Fibroblast of skin of scalp (primary cell): ENCODE measurements around the gene CDCA8. TPM values are rescaled to one million over a fixed set of nuclear protein-coding genes. Genes with fewer than 3 reads are reported as not detected.
A peak's percentile ranks its signal among the peaks of the same experiment; 100 is the strongest.

Source experiments
- DNase-seq: peaks from one replicate; pipeline ENCODE4 v3.0.0-alpha.2; 2013
- polyA plus RNA-seq, 2 experiments: library from polyadenylated mRNA; unstranded; fragments of 120-200 nt; gene quantifications; one replicate each; pipeline ENCODE4 v1.2.1, GENCODE V29; 2013; ENCODE audit not compliant: insufficient read length in 2 of 2

The CDCA8 gene
- 21.0 TPM for polyA plus RNA-seq (2013, experiment 1 of 2; ENCODE audit: insufficient read length)
- 23.0 TPM for polyA plus RNA-seq (2013, experiment 2 of 2; ENCODE audit: insufficient read length)

DNA sequence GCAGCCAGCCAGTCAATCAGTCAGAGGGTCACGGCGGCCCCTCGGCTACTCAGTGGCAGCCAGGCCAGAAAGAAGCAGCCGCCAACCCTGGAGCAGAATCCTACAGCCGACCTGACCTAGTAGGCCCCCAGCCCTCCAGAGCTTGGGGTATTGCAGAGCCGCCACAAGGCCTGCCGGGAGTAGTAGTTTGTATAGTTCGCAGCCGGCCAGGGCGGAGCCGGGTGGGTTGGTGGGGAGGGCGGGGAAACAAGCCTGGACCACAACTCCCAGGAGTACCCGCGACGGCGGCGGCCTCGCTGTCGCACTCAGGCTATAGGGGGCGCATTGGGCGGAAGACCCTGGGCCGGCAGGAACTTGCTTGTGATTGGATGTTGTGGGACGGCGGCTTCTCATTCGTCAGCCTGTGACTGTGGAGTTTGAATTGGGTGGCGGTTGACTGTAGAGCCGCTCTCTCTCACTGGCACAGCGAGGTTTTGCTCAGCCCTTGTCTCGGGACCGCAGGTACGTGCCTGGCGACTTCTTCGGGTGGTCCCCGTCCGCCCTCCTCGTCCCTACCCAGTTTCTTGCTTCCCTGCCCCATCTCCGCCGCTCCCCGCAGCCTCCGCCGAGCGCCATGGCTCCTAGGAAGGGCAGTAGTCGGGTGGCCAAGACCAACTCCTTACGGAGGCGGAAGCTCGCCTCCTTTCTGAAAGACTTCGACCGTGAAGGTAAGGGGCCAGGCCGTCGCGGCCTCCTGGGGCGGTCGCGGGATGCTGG lies at the start of gene CDCA8:
CDCA8 (plus strand) TSS at position 439 of the 756 bp plus-strand sequence; CDS start at position 614, 175 bp downstream.
- peak; percentile 98 for DNase-seq

DNA sequence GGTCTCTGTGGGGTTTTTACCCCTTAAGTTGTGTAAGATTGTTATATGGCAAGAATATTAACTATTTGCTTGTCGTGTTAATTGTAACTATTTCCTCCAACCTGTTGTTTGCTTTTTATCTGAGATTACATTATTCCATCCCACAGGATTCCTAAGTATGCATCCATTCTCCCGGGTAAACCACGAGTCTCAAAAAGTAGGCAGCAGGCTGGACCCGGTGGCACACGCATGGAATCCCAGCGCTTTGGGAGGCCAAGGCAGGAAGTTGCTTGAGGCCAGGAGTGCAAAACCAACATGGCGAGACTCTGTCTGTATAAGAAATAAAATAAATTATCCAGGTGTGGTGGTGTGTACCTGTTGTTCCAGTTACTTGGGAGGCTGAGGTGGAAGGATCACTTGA lies 45.0 kb upstream of the CDCA8 start:
- DNase-seq = no peak

DNA sequence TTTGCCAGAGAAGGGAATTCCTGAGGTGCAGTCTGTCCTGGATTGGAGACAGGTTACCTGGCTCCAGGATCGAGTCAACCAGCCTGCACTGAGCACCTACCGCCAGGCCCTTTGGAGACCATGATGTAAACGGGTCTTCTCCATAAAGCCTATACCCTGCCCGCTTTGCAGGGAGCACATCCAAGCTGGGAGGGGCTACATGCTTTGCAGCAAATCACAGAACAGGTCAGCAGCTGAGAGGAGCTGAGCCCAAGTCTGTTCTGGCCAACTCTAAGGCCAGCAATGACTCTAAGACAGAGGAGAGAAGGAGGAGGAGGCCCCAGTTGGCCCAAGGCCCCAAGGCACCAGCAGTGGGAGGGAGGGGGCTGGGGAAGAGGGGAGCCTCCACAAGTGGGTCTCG lies 42.1 kb upstream of the CDCA8 start:
- no peak for DNase-seq

DNA sequence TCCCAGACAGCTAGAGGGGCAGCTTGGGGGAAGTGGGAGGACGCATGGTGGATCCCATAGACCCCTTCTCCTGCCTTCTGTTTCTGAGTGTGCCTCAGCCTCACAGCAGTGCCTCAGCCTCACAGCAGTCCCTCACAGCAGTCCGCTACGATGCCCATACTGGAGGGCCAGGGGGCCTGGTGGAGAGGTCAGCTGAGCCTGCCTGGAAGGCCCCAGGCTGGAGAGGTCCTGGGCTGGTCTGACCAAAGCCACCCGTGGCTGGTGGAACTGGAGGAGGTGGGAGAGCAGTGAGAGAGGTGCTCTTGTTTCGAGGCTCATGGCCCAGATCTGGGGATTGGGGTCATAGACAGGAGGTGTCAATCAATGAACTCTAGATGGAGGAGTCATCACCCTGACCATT lies 41.6 kb upstream of the CDCA8 start:
- no peak for DNase-seq

DNA sequence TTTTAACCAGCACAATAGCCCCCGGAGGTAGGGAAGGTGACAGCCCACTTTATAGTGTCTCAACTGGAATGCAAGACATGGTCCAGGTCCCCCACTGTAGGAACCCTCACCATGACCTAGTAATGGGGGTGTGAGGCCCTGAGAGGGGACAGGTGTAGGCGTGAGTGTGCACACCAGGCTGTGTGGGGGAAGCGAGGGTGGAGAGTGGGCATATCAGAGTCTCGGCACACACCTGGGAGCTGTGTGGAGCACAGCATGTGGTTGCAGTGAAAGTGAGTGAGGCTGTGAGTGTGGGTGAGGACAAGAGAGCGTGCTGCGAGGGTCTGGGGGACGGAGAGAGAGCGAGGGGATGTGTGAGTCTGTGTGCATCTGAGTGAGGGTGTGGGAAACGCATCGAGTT lies 40.5 kb upstream of the CDCA8 start:
- DNase-seq = no peak

DNA sequence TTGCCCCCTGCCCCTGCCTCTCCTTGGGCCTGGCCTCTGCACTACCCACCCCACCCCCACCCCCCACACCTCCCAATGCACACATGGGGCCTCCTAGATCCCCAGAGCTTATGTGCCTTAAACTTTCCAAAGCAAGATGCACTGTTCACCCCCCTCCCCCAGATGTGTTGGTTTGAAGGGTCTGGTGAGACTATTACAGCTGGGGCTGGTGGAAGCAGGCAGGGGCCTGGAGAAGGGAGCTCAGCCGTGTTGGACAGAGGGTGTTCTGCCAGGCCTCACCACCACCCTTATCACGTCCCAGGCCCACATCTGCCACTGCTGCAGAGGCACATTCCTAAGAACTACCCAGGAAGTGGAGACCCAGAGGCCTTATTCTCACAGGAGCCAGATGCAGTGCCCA lies 39.3 kb upstream of the CDCA8 start:
- no peak for DNase-seq

DNA sequence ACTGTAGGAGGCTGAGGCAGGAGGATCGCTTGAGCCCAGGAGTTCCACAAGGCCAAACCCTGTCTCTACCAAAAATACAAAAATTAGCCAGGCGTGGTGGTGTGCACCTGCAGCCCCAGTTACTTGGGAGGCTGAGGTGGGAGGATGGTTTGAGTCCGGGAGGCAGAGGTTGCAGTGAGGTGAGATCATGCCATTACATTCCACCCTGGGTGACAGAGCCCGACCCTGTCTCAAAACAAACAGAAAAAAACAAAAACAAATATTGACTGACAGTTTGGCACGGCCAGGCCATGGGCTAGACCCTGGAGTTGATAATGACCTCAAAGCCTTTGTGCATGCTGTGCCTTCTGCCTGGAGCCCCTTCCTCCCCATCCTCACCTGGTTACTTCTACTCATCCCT lies 38.4 kb upstream of the CDCA8 start:
- DNase-seq = no peak

DNA sequence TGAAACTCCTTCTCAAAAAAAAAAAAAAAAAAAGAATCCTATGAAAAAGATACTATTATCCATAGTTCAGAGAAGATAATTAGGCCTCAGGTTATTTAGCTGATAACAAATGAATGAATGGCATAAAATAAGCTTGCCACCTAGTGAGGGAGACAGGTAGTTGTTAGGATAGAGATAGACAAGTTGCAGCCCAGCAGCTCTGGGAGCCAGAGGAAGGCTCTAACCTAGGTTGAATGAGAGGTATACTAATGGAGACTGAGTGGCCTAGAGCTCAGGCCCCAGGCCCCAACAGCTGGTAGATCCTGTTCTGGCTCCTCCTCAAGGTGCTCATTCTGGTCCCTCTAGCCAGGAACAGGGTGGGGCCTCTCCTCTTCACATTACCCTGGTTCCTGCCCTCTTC lies 37.0 kb upstream of the CDCA8 start:
- no peak for DNase-seq

DNA sequence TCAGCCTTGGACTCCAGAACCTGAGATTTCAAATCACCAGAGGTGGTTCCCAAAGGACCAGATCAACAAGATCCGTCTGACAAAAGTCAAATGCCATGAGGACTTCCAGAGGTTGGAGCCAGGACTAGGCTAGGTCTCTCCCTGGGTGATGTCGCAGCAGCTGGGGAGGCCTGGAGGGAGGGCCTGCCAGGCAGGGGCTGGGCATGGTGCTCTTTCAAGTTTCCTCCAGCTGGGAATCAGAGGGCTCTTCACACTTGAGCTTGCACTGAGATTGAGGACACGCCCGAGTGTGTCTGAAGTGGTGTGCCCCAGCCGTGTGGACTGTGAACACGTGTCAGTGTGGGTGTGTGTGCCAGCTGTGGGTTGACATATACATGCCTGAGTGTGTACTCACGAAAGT lies 36.3 kb upstream of the CDCA8 start:
- DNase-seq = no peak

DNA sequence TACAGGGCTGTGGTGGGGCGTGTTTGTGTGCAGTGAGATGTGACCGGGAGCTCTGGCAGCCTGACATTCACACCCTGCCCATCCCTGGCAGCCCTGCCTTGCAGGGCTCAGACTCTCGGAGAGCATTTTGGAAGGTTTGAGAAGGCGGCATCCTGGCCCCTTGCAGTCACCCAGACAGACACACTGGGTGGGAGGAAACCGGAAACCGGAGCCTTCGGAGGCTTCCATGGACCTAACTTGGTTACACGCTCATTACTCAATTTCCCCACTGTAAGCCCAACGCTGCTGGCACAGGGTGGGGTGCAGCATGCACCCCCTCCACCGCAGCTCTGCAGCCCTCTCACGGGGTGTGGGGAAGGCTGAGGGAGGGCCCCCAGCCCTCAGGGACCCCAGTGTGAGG lies 35.4 kb upstream of the CDCA8 start:
- DNase-seq = no peak

DNA sequence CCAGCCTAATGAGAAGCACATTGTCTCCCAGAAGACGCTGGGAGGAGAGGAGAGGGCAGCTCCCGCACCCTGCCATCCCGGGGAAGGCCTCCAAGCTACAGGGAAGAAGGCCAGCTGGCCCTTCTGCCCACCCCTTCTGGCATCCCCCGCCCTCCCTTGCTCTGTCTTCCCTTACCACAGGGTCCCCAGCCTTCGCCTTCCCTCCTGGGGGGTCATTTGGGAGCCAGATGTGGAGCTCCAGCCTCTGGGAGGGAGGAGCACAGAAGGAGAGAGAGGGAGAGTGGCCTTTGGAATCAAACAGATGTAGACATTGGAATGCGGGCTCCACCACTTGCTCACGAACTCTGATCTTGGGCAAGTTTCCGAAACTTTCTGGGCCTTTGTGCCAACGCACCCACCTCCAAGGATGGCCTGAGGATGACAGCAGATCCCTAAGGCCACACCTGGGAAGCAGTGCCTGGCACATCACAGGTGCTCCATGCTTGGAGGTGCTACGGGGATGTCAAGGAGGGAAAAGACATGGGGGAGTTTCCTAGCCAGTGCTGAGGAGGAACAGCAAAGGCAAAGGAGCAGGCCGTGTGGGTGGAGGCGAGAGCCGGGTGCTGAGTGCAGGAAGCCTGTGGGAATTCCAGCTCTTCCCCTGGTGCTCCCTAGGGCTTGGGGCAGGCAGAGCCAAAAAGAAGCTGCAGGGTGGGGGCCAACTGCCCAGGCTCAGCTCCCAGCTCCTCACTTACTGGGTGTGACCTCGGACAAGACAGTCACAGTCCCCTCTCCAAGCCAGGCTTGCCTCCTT lies 34.5 kb upstream of the CDCA8 start:
- no peak for DNase-seq

DNA sequence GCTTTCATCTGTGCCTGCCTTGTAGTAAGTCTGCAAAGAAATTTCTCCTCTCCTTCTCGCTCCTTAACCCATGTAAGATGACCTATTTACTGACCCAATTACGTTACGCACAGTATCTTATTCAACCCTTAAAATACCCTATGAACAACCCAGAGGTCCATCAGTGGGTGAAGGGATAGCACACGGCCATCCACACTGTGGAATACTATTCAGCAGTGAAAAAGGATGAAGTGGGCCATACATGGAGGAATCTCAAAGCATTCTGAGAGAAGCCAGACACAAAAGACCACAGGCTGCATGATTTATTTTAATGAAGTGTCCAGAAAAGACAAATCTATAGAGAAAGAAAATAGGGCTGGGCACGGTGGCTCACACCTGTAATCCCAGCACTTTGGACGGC lies 33.8 kb upstream of the CDCA8 start:
- no peak for DNase-seq

DNA sequence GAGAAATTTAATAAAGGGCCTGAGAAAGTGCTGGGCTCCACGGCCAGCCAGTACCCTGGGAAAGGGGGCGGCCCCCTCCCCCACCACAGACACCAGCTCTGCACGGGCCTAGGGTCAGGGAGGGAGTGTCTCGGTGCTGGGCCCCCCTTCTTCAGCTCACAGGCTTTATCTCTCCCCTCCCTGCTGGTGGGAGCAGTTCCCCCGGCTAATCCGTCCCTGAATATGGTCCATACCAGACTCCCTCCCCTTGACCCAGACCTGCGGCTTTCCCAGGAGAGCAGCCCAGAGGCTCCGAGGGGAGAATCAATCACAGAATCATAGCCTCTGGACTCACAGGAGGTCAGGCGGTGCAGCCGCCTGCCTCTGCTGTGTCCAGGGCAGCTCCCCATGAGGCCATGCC lies 31.7 kb upstream of the CDCA8 start:
- DNase-seq = no peak

DNA sequence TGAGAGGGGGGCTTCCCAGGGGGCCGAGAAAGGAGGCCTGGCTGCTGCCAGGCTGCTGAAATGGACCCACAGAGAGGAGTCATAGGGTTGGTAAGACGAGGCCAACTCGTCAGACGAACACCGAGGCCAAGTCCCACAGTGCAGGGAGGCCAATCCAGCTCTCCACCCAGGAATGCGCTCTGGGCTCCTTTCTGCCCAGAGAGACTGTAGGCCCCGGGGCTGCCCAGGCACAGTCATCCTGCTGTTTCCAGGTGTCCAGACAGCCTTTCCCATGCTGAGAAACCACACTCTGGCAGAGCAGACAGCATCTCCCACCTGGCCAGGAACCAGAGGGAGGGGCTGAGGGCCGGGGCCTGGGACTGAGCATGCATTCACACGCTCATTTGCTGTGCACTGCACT lies 30.9 kb upstream of the CDCA8 start:
- DNase-seq = no peak

DNA sequence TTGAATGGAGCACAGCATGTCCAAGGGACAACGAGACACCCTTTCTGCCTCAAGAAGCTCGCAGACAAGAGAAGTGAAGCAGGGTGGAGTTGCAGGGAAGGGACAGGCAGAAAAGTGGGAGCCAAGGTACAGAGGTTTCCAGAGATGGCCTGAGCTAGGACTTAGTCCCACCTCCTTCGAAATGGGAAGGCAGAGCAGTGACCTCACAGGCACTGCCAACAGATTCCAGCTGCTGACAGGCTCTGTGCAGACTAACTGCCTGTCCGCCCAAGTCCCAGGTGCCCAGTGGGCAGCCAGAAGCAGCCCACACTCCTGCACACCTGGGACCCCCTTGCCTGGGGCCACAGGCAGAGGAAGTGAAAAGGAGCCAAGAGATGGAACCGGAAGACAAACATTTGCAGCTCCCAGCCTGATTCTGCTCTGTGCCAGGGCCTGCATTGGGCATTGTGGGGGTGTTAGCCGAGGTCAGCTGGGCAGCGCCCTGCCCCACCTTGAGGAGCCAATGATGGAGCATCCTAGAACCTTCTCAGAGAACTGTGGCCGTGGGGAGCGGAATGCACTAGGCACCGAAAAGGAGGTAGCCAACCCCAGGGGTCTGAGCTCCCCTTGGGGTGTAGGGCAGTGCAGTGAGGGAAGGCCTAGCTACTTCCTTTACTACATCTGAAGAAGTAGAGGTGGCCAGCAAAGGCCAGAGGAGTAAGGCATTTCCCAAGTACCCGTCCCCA lies 30.1 kb upstream of the CDCA8 start:
- DNase-seq = no peak

DNA sequence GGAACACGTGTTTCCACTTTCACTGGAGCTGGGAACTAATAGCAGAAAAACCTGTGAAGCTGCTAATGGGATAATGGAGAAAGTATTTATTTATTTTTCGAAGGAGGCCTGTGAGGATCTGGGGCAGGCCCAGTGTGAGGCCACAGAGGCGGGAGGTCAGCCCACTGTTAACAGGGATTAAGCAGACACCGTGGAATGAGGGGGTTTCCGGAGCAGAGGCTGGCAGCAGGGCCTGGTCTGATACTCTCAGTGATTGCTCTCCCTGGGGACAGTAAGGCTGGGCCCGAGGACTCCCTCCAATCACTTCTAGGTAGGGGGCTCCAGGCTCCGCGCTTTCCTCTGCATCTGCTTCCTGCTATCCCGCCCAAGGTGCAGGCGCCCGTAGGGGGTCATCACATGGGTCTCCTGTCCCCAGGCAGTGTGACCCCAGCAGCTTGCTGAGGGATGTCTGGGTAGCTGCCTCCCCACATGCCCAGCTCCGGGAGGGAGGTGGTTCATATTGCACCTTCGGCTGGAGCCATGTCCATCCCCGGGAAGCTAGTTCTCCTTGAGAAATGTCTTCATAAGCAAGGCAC lies 28.8 kb upstream of the CDCA8 start:
- DNase-seq = peak; percentile 3

DNA sequence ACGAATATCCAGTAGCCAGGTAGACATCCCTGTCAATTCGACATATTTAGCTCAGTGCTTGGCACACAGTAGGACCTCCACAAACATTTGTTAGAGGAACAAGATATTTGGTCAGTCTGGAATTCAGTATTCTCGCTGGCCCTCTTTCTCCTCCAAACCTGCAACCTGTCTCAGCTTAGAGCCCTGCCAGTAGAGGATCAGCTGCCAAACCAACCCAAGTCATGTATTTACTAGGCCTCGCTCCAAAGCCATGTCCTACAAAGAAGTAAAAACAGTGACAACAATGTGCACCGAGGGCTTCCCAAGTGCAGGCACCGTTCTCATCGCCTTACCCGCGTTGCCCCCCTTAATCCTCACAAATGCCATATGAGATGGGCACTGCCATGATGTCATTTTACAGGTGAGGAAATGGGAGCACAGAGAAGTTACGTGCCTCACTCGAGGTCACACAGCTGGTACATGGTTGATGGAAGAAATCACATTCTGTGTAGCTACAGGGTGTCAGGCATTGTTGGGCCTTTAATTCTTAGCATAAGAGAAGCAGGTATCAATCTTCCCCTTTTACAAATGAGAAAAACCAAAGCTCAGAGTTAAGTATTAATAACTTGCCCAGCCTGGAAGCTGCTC lies 26.0 kb upstream of the CDCA8 start:
- DNase-seq = no peak

DNA sequence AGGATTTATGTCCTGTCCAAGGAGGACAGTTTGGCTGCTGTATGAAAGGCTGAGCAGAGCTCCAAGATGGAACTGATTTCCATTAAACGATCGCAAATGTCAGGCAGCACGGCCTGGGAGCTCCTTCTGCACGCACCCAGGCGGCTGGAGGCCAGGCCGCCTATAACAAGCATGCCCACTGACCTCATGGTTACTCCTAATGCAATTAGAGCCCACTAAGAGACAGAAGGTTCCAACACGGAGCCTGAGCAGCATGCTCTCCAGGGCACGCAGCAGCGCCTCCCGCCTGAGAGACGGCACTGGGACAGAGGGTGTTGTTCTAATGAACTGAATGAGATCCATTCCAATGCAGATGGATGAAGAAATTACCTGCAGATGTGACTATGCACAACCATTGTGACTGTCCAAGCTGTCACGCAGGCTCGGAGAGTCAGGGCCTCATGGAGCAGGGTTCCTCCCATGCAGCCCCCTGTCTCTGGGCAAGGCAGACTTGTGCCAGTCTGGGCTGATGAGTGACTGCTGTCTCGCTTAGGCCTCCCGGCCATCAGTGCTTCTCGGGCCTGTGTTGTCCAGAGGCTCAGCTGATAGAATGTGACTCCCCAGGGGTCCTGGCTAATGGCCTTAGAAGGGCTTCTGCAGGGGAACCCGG lies 25.2 kb upstream of the CDCA8 start:
- no peak for DNase-seq

DNA sequence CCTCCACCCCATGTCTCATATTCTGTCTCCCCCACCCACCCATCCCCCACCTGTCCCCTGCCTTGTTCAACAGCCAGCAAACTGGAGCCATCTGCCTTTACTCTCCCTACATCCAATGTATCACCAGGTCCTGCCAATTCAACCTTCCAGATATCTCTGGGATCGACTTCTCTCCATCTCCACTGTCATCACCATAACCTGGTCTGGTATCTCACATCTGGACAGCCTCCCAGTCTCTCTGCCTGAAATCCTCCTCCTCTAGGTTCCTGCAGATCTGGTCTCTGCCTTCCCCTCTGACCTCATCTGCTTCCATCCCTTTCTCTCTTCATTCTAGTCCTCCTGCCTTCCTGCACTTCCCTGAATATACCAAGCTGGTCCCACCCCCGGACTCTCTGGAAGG lies 22.2 kb upstream of the CDCA8 start:
- DNase-seq = no peak

DNA sequence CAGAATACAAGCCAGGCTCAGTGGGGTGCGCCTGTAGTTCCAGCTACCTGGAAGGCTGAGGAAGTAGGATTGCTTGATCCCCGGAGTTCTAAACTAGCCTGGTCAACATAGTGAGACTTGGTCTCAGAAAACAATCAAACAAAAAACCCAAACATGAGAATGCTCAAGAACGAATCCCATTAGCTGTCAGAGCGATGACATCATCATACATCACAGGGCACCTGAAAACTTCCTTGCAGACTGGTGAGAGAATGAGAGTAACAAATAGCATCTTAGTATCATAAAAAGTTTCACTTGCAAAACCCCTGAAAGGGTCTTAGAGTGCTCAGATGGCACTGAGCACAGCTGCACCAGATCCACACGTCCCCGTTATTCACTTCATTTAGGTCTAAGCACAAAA lies 21.1 kb upstream of the CDCA8 start:
- no peak for DNase-seq

DNA sequence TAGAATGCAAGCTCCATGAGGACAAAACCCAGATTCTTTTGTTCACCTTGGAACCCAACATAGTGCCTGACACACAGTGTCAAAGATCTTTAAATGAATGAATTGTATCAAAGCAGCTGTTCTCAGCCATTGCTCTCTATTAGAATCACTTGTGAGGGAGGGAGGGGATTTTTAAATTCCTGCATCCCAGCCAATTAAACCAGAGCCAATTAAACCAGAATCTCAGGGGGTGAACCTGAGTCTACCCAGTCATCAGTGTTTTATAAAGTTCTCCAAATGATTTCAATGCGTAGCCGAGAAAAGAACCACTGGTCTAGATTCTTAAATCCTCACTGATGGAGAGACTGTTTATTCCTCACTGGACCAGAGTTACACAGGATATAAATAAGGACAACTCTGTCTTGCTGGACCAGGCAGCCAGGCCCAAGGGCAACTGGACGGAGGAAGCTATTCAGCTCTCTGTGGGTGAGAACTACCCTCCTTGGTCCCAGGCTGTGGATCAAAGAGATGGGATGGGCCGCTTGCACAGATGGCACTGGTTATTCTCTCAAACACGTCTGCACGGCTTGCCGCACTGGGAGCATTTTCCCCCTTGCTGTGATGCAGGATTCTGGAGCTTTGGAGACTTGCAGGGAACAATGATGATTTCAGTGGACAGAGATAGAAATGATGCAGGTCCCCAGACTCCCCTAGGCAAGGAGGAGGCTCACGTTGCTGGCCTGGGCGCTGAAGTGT lies 20.0 kb upstream of the CDCA8 start:
- no peak for DNase-seq
